Neuronal stem cell (in vitro differentiated cells): ENCODE results near the gene ZSWIM7.

ENCODE experiments used
- DNase-seq: peaks from one replicate; pipeline ENCODE4 v3.0.0-alpha.2; 2013; ENCODE audit warnings: low spot score
- H2AFZ ChIP-seq: one replicate; pipeline ENCODE4 v1.6.1; 2013; ENCODE audit warnings: mild to moderate bottlenecking, low read length, inconsistent platforms
- H2AK5ac ChIP-seq: 2 replicates; pipeline ENCODE4 v1.6.1; 2013; ENCODE audit warnings: low read depth, mild to moderate bottlenecking, inconsistent platforms, low read length, moderate library complexity, mixed read lengths
- H2BK120ac ChIP-seq: 2 replicates; pipeline ENCODE4 v1.6.1; 2013; ENCODE audit warnings: low read depth, mild to moderate bottlenecking, inconsistent platforms, low read length, moderate library complexity, mixed read lengths
- H2BK12ac ChIP-seq: one replicate; pipeline ENCODE4 v1.6.1; 2013; ENCODE audit warnings: low read length, inconsistent platforms
- H2BK15ac ChIP-seq: 2 replicates; pipeline ENCODE4 v1.6.1; 2013; ENCODE audit warnings: mild to moderate bottlenecking, low read length, inconsistent platforms, mixed read lengths
- H2BK5ac ChIP-seq: one replicate; pipeline ENCODE4 v1.6.1; 2013; ENCODE audit warnings: inconsistent platforms, mild to moderate bottlenecking, low read length, moderate library complexity
- H3K14ac ChIP-seq: one replicate; pipeline ENCODE4 v1.6.1; 2013; ENCODE audit warnings: low read length, inconsistent platforms
- H3K18ac ChIP-seq: 2 replicates; pipeline ENCODE4 v1.6.1; 2013; ENCODE audit warnings: low read length, inconsistent platforms
- H3K23ac ChIP-seq: 2 replicates; pipeline ENCODE4 v1.6.1; 2013; ENCODE audit warnings: low read depth, mild to moderate bottlenecking, mixed read lengths, low read length, inconsistent platforms; ENCODE audit not compliant: poor library complexity
- H3K27ac ChIP-seq: replicated peaks from 3 replicates; pipeline ENCODE4 v1.5.1; 2013; ENCODE audit warnings: low read length, inconsistent platforms
- H3K27me3 ChIP-seq, 3 experiments: 2 replicates each; pipeline ENCODE4 v1.6.1; 2013; ENCODE audit warnings: low read length in 3 of 3, mild to moderate bottlenecking in 2 of 3, inconsistent platforms in 1 of 3, low read depth in 1 of 3, mixed read lengths in 1 of 3, moderate library complexity in 1 of 3; ENCODE audit not compliant: control insufficient read depth in 3 of 3, insufficient read depth in 3 of 3
- H3K36me3 ChIP-seq, 2 donors: replicated peaks in 1 of 2; 2 replicates each; pipeline ENCODE4 v1.6.1; 2013; ENCODE audit warnings: low read length in 2 of 2; ENCODE audit not compliant: control insufficient read depth in 2 of 2, insufficient read depth in 2 of 2
- H3K4ac ChIP-seq: 2 replicates; pipeline ENCODE4 v1.6.1; 2013; ENCODE audit warnings: inconsistent platforms, mild to moderate bottlenecking, low read length, moderate library complexity
- H3K4me1 ChIP-seq, 2 donors: 1 replicate in 1 of 2; 2 replicates in 1 of 2; pipeline ENCODE4 v1.6.1; 2013; ENCODE audit warnings: low read length in 2 of 2, low read depth in 1 of 2; ENCODE audit not compliant: control insufficient read depth in 2 of 2, insufficient read depth in 1 of 2
- H3K4me2 ChIP-seq: one replicate; pipeline ENCODE4 v1.6.1; 2013; ENCODE audit warnings: mild to moderate bottlenecking, low read length, inconsistent platforms; ENCODE audit not compliant: insufficient read depth, poor library complexity, severe bottlenecking
- H3K4me3 ChIP-seq, 2 donors: 2 replicates each; pipeline ENCODE4 v1.5.1; 2013; ENCODE audit warnings: low read length in 2 of 2, mild to moderate bottlenecking in 2 of 2, inconsistent platforms in 1 of 2, moderate library complexity in 1 of 2
- H3K79me1 ChIP-seq: one replicate; pipeline ENCODE4 v1.6.1; 2013; ENCODE audit warnings: low read depth, mild to moderate bottlenecking, inconsistent platforms, low read length, moderate library complexity
- H3K9ac ChIP-seq: one replicate; pipeline ENCODE4 v1.6.1; 2013; ENCODE audit warnings: mild to moderate bottlenecking, low read depth, low read length, inconsistent platforms; ENCODE audit not compliant: poor library complexity
- H3K9me3 ChIP-seq, 2 donors: replicated peaks in 1 of 2; 2 replicates each; pipeline versions ENCODE3 to v1.6.1; 2013; ENCODE audit warnings: low read length in 2 of 2, mild to moderate bottlenecking in 2 of 2, inconsistent platforms in 1 of 2, low read depth in 1 of 2, mixed read lengths in 1 of 2, moderate library complexity in 1 of 2; ENCODE audit not compliant: control insufficient read depth in 2 of 2, insufficient read depth in 1 of 2
- H4K8ac ChIP-seq: one replicate; pipeline ENCODE4 v1.6.1; 2013; ENCODE audit warnings: low read depth, mild to moderate bottlenecking, inconsistent platforms, low read length, moderate library complexity
- H4K91ac ChIP-seq: one replicate; pipeline ENCODE4 v1.6.1; 2013; ENCODE audit warnings: low read length, low read depth, mild to moderate bottlenecking, inconsistent platforms; ENCODE audit not compliant: poor library complexity
- WGBS, 2 donors: extraction: QIAGEN DNeasy Blood & Tissue Kit; methylation state at CpG; one replicate each; pipeline ENCODE4 v1.1.7; 2013; ENCODE audit warnings: missing lambda C conversion rate in 2 of 2, mixed read lengths in 1 of 2; ENCODE audit not compliant: insufficient read length in 2 of 2, insufficient replicate concordance in 1 of 2; ENCODE audit errors: extremely low coverage in 2 of 2; 5-methylcytosine and 5-hydroxymethylcytosine counted together

The ZSWIM7 gene

GRCh38 chr17:16027708-16028584 is 28.4 kb upstream of the ZSWIM7 start:
- DNase-seq: no peak
- Histone ChIP-seq H3K27ac (no peak overlapping the region), H3K9me3 (peaks cover 0 to 3% of the 10 kb centered on the region in 2 donors)

GRCh38 chr17:16026895-16027294 is 27.4 kb upstream of the ZSWIM7 start:
- no peak overlapping the region for H2AK5ac ChIP-seq
- H3K4me1 ChIP-seq: no peaks in the 10 kb centered on the region
- no peak overlapping the region for H4K91ac ChIP-seq
- no peak overlapping the region for H3K23ac ChIP-seq
- DNase-seq: no peak
- H4K8ac ChIP-seq: no peak overlapping the region
- no CpG with 5 or more reads among the region's 5 CpGs for WGBS, 2 donors
- H3K18ac ChIP-seq: no peak overlapping the region
- H3K4ac ChIP-seq: no peak overlapping the region
- H2BK5ac ChIP-seq: no peak overlapping the region
- no peak overlapping the region for H3K4me3 ChIP-seq
- H2BK120ac ChIP-seq: no peak overlapping the region
- H2BK15ac ChIP-seq: no peak overlapping the region
- H3K4me2 ChIP-seq: no peak overlapping the region
- no peak overlapping the region for H2BK12ac ChIP-seq
- no peaks in the 10 kb centered on the region for H3K27me3 ChIP-seq
- no peak overlapping the region for H3K27ac ChIP-seq
- peaks cover 0 to 3% of the 10 kb centered on the region in 2 donors for H3K9me3 ChIP-seq
- H2AFZ ChIP-seq: no peak overlapping the region
- H3K9ac ChIP-seq: no peak overlapping the region
- H3K36me3 ChIP-seq: peaks cover 22 to 98% of the 10 kb centered on the region in 2 donors
- no peaks in the 10 kb centered on the region for H3K79me1 ChIP-seq
- no peak overlapping the region for H3K14ac ChIP-seq

More at GRCh38 chr17:16027708-16028584, 28.4 kb upstream of the ZSWIM7 start:
- no peak overlapping the region for H2AFZ ChIP-seq
- H2BK120ac ChIP-seq: no peak overlapping the region
- H3K4me1 ChIP-seq: no peaks in the 10 kb centered on the region
- H2BK15ac ChIP-seq: no peak overlapping the region
- H3K27me3 ChIP-seq: no peaks in the 10 kb centered on the region
- no peak overlapping the region for H4K91ac ChIP-seq
- H2AK5ac ChIP-seq: no peak overlapping the region
- no peak overlapping the region for H3K14ac ChIP-seq
- H2BK12ac ChIP-seq: no peak overlapping the region
- no peak overlapping the region for H3K23ac ChIP-seq
- no peak overlapping the region for H3K4me3 ChIP-seq
- peaks cover 25 to 98% of the 10 kb centered on the region in 2 donors for H3K36me3 ChIP-seq
- H3K18ac ChIP-seq: no peak overlapping the region
- no peak overlapping the region for H3K4ac ChIP-seq
- WGBS, 2 donors: no CpG with 5 or more reads among the region's 5 CpGs
- H4K8ac ChIP-seq: no peak overlapping the region
- H2BK5ac ChIP-seq: no peak overlapping the region
- H3K79me1 ChIP-seq: no peaks in the 10 kb centered on the region
- H3K4me2 ChIP-seq: no peak overlapping the region
- H3K9ac ChIP-seq: no peak overlapping the region

- Histone ChIP-seq H2BK5ac (no peak overlapping the region), H2BK15ac (no peak overlapping the region), H3K4me3 (no peak overlapping the region), H4K91ac (no peak overlapping the region), H2BK12ac (no peak overlapping the region), H2AK5ac (no peak overlapping the region), H3K4ac (no peak overlapping the region), H3K9me3 (peaks cover 0 to 3% of the 10 kb centered on the region in 2 donors), H2AFZ (no peak overlapping the region), H4K8ac (no peak overlapping the region), H3K36me3 (peaks cover 25 to 96% of the 10 kb centered on the region in 2 donors), H3K18ac (no peak overlapping the region), H3K27ac (no peak overlapping the region), H3K79me1 (no peaks in the 10 kb centered on the region), H3K4me2 (no peak overlapping the region), H2BK120ac (no peak overlapping the region), H3K14ac (no peak overlapping the region), H3K4me1 (no peaks in the 10 kb centered on the region), H3K23ac (no peak overlapping the region), H3K27me3 (no peaks in the 10 kb centered on the region), H3K9ac (no peak overlapping the region)
- no peak for DNase-seq
- no CpG with 5 or more reads among the region's 1 CpG for WGBS, 2 donors
These were observed 25.7 kb upstream of the ZSWIM7 start for GRCh38 chr17:16025202-16025601.

- Histone ChIP-seq H3K4ac (no peak overlapping the region), H4K8ac (no peak overlapping the region), H2BK12ac (no peak overlapping the region), H3K9ac (no peak overlapping the region), H3K23ac (no peak overlapping the region), H2AK5ac (no peak overlapping the region), H3K4me2 (no peak overlapping the region), H3K18ac (no peak overlapping the region), H2BK5ac (no peak overlapping the region), H3K27ac (no peak overlapping the region), H4K91ac (no peak overlapping the region), H2BK15ac (no peak overlapping the region), H3K36me3 (peaks cover 18 to 96% of the 10 kb centered on the region in 2 donors), H3K27me3 (no peaks in the 10 kb centered on the region), H3K4me3 (no peak overlapping the region), H2BK120ac (no peak overlapping the region), H3K4me1 (no peaks in the 10 kb centered on the region), H3K79me1 (no peaks in the 10 kb centered on the region), H3K9me3 (peaks cover 0 to 3% of the 10 kb centered on the region in 2 donors), H2AFZ (no peak overlapping the region), H3K14ac (no peak overlapping the region)
- WGBS, 2 donors: no CpG with 5 or more reads among the region's 4 CpGs
- no peak for DNase-seq
These were observed 24.4 kb upstream of the ZSWIM7 start for GRCh38 chr17:16023881-16024280.
